Measurements from ENCODE around the gene MPHOSPH10.
"Not testable (repeated sequence)": the region's sequence is repeated elsewhere in the genome, so short reads cannot be mapped to it uniquely, and the experiment has no call there.

The MPHOSPH10 gene

GRCh38 chr2:71101656-71102055 is 28.8 kb upstream of the MPHOSPH10 start:
- Histone ChIP-seq H3K4me3 (ENCODE audit: low read length) (no peak overlapping the region), H3K9me3 (replicated peaks; ENCODE audit: low read length) (no peaks in the 10 kb centered on the region), H3K4me1 (ENCODE audit: control insufficient read depth, insufficient read depth, low read length) (peaks cover 9% of the 10 kb centered on the region), H3K27me3 (ENCODE audit: control insufficient read depth, insufficient read depth, low read length) (no peaks in the 10 kb centered on the region), H3K4me2 (ENCODE audit: low read length) (no peak overlapping the region), H3K9ac (ENCODE audit: low read depth, low read length) (no peak overlapping the region), H3K36me3 (ENCODE audit: insufficient read depth, low read length) (no peaks in the 10 kb centered on the region)

DNA sequence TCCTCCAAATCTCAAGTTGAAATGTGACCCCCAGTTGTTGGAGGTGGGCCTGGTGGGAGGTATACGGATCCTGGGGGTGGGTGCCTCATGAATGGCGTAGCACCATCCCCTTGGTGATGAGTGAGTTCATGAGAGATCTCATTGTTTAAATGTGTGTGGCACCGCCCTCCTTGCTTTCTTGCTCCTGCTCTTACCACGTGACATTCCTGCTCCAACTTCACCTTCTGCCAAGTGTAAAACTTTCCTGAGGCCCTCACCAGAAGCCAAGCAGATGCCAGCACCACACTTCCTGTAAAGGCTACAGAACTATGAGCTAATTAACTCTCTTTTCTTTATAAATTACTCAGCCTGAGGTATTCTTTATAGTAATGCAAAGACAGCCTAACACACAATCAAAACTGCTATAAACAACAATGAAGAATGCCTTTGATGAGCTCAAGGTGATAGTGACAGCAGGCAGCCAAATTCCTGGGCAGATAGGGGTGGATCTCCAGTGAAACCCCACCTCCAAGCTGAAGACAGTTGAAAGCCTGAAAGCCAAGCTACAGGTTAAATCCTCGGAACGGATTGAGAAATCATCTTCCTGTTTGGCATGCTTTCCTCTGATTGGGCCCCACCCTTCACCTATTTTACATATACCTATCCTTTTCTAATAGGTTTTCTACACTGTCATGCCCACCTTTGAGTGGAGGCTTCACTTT is 27.3 kb upstream of the MPHOSPH10 start:
- H3K9ac ChIP-seq (ENCODE audit: low read depth, low read length) = no peak overlapping the region
- peaks cover 9% of the 10 kb centered on the region for H3K4me1 ChIP-seq (ENCODE audit: control insufficient read depth, insufficient read depth, low read length)
- H3K4me3 ChIP-seq (ENCODE audit: low read length) = no peak overlapping the region
- no peak overlapping the region for H3K4me2 ChIP-seq (ENCODE audit: low read length)
- H3K27me3 ChIP-seq (ENCODE audit: control insufficient read depth, insufficient read depth, low read length) = no peaks in the 10 kb centered on the region
- H3K9me3 ChIP-seq (replicated peaks; ENCODE audit: low read length) = no peaks in the 10 kb centered on the region
- no peaks in the 10 kb centered on the region for H3K36me3 ChIP-seq (ENCODE audit: insufficient read depth, low read length)

DNA sequence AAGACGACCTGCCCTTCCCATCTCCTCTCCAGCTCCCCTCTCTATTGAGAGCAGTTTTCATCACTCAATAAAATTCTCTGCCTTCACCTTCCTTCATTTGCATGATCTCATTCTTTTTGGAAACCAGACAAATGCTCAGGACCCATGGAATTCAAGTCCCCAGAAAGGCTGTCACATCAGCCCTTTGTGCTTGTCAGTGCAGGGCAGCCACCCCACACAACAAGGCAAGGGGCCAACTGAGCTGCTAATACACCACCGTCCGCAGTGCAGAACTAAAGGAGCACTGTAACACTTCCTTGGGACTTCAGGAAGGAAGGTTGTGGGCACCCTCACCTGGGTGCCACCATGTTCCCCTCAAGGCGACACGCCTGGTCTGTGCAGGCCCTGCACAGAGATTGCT is 26.6 kb upstream of the MPHOSPH10 start:
- H3K4me1 ChIP-seq (ENCODE audit: control insufficient read depth, insufficient read depth, low read length) = peaks cover 9% of the 10 kb centered on the region
- no peaks in the 10 kb centered on the region for H3K9me3 ChIP-seq (replicated peaks; ENCODE audit: low read length)
- no peak overlapping the region for H3K9ac ChIP-seq (ENCODE audit: low read depth, low read length)
- no peaks in the 10 kb centered on the region for H3K36me3 ChIP-seq (ENCODE audit: insufficient read depth, low read length)
- H3K4me3 ChIP-seq (ENCODE audit: low read length) = no peak overlapping the region
- no peak overlapping the region for H3K4me2 ChIP-seq (ENCODE audit: low read length)
- H3K27me3 ChIP-seq (ENCODE audit: control insufficient read depth, insufficient read depth, low read length) = no peaks in the 10 kb centered on the region

GRCh38 chr2:71106463-71106862 is 24.0 kb upstream of the MPHOSPH10 start:
- not testable (repeated sequence) for H3K27me3 ChIP-seq (ENCODE audit: control insufficient read depth, insufficient read depth, low read length)

GRCh38 chr2:71108091-71108490 is 22.3 kb upstream of the MPHOSPH10 start:
- H3K27me3 ChIP-seq (ENCODE audit: control insufficient read depth, insufficient read depth, low read length) = no peaks in the 10 kb centered on the region
- H3K9me3 ChIP-seq (replicated peaks; ENCODE audit: low read length) = no peaks in the 10 kb centered on the region
- H3K9ac ChIP-seq (ENCODE audit: low read depth, low read length) = no peak overlapping the region
- no peaks in the 10 kb centered on the region for H3K4me1 ChIP-seq (ENCODE audit: control insufficient read depth, insufficient read depth, low read length)
- no peaks in the 10 kb centered on the region for H3K36me3 ChIP-seq (ENCODE audit: insufficient read depth, low read length)
- H3K4me3 ChIP-seq (ENCODE audit: low read length) = no peak overlapping the region
- H3K4me2 ChIP-seq (ENCODE audit: low read length) = no peak overlapping the region

More at GRCh38 chr2:71106463-71106862, 24.0 kb upstream of the MPHOSPH10 start:
- H3K9me3 ChIP-seq (replicated peaks; ENCODE audit: low read length); H3K36me3 ChIP-seq (ENCODE audit: insufficient read depth, low read length); H3K9ac ChIP-seq (ENCODE audit: low read depth, low read length); H3K4me1 ChIP-seq (ENCODE audit: control insufficient read depth, insufficient read depth, low read length); H3K4me3 ChIP-seq (ENCODE audit: low read length); H3K4me2 ChIP-seq (ENCODE audit: low read length): not testable (repeated sequence)

DNA sequence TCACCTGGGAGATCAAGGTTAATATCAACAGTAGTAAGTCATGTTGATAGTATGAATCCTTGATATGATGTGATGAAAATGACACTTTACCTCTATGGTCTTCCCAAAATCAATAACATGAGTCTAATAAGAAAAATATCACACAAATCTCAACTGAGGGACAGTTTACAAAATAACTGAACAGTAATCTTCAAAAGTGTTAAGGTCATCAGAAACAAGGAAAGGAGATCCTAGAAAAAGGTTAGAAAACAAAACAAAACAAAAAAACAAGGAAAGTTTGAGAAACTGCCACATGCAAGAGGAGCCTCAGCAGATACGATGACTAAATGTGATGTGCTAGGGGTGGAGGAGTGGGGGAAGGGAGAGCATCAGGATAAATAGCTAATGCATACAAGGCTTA is 16.6 kb upstream of the MPHOSPH10 start:
- Histone ChIP-seq H3K4me1 (ENCODE audit: control insufficient read depth, insufficient read depth, low read length) (no peaks in the 10 kb centered on the region), H3K27me3 (ENCODE audit: control insufficient read depth, insufficient read depth, low read length) (no peaks in the 10 kb centered on the region), H3K36me3 (ENCODE audit: insufficient read depth, low read length) (peaks cover 7% of the 10 kb centered on the region), H3K9ac (ENCODE audit: low read depth, low read length) (no peak overlapping the region), H3K4me3 (ENCODE audit: low read length) (no peak overlapping the region), H3K4me2 (ENCODE audit: low read length) (no peak overlapping the region), H3K9me3 (replicated peaks; ENCODE audit: low read length) (no peaks in the 10 kb centered on the region)

DNA sequence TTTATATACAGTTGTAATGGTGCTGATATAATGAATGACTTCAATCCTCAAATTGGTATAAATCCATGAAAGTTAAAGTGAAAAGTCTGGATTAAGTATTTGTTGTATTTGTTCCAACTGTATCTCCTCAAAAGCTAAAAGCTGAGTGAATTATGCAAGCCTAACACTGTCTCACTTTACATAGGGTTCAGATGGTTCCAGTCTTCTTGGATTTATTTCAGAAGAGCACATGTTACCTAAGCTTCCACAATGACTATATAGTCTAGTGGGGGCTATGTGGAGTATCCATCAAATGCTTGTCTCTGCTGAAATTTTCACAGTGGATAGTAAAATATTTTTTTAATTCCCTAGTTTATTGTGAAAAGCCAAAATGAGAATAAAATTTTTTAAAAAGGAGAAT is 13.4 kb upstream of the MPHOSPH10 start:
- Histone ChIP-seq H3K4me3 (ENCODE audit: low read length) (no peak overlapping the region), H3K4me1 (ENCODE audit: control insufficient read depth, insufficient read depth, low read length) (no peaks in the 10 kb centered on the region), H3K9ac (ENCODE audit: low read depth, low read length) (no peak overlapping the region), H3K36me3 (ENCODE audit: insufficient read depth, low read length) (peaks cover 12% of the 10 kb centered on the region), H3K4me2 (ENCODE audit: low read length) (no peak overlapping the region), H3K9me3 (replicated peaks; ENCODE audit: low read length) (no peaks in the 10 kb centered on the region), H3K27me3 (ENCODE audit: control insufficient read depth, insufficient read depth, low read length) (no peaks in the 10 kb centered on the region)

DNA sequence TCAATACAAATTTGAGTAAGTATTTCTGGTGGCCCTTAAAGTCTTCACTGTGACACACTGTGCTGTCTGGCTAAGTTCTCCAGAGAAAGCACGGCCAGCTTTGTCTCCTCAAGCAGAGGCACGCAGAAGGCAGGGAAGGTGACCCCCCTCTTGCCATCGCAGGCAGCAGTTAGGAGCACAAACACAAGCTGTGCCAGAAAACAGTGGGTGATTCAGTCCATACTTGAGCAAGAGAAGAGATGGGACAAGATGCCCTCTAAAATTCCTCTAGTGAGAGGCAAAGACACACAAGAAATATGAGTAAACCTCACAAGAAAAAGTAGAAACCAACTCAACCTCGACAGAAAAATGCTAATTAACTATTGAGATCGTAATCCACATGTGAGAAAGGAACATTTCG is 10.2 kb upstream of the MPHOSPH10 start:
- Histone ChIP-seq H3K4me2 (ENCODE audit: low read length) (no peak overlapping the region), H3K4me1 (ENCODE audit: control insufficient read depth, insufficient read depth, low read length) (peaks cover 6% of the 10 kb centered on the region), H3K9ac (ENCODE audit: low read depth, low read length) (no peak overlapping the region), H3K4me3 (ENCODE audit: low read length) (no peak overlapping the region), H3K9me3 (replicated peaks; ENCODE audit: low read length) (no peaks in the 10 kb centered on the region), H3K36me3 (ENCODE audit: insufficient read depth, low read length) (peaks cover 12% of the 10 kb centered on the region), H3K27me3 (ENCODE audit: control insufficient read depth, insufficient read depth, low read length) (no peaks in the 10 kb centered on the region)

DNA sequence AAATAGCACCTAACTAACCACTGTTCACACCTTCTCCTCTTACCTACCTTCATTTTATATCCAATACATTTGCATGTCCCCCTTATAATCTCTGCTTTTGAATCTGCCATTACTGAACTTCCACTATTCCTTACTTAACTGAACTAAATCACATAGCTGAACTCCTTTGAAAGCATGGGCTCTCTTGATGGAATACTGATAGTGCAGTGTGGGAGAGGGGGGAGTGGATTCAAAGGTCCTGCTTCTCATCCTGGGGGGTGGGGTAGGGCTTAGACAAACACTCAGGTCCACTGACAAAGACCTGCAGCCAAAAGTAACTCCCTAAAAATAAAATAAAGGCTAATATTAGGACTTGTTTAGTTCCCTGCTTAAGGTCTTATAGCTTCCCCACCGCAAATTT is 9.0 kb upstream of the MPHOSPH10 start:
- Histone ChIP-seq H3K27me3 (ENCODE audit: control insufficient read depth, insufficient read depth, low read length) (no peaks in the 10 kb centered on the region), H3K9ac (ENCODE audit: low read depth, low read length) (no peak overlapping the region), H3K9me3 (replicated peaks; ENCODE audit: low read length) (no peaks in the 10 kb centered on the region), H3K4me1 (ENCODE audit: control insufficient read depth, insufficient read depth, low read length) (peaks cover 6% of the 10 kb centered on the region), H3K36me3 (ENCODE audit: insufficient read depth, low read length) (peaks cover 9% of the 10 kb centered on the region), H3K4me2 (ENCODE audit: low read length) (no peak overlapping the region), H3K4me3 (ENCODE audit: low read length) (no peak overlapping the region)

DNA sequence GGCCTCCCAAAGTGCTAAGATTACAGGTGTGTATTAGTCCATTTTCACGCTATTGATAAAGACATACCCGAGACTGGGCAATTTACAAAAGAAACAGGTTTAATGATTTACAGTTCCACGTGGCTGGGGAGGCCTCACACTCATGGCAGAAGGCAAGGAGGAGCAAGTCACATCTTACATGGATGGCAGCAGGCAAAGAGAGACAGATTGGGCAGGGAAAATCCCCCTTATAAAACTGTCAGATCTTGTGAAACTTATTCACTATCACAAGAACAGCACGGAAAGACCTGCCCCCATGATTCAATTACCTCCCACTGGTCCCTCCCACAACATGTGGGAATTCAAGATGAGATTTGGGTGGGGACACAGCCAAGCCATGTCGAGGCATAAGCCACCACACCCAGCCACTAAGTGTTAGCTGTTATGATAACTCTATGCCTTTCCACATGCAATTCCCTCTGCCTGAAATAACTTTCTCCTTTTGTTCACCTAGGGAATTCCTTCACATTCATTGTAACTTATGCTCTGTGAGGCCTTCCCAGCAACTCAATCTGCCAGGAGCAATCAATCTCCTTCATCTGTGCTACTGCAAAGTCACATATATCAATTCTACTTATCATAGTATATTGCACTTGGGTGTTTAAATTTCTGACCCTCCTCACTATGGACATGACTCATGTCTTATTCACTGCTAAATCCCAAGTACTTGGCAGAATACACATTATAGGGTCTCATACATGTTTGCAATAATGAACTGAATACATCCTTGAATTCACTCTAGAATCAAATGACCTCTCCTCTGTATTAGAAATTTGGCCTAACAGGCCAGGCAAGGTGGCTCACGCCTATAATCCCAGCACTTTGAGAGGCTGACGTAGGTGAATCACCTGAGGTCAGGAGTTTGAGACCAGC is 7.8 kb upstream of the MPHOSPH10 start:
- H3K36me3 ChIP-seq (ENCODE audit: insufficient read depth, low read length) = peaks cover 9% of the 10 kb centered on the region
- H3K9me3 ChIP-seq (replicated peaks; ENCODE audit: low read length) = no peaks in the 10 kb centered on the region
- H3K4me3 ChIP-seq (ENCODE audit: low read length) = no peak overlapping the region
- no peaks in the 10 kb centered on the region for H3K27me3 ChIP-seq (ENCODE audit: control insufficient read depth, insufficient read depth, low read length)
- H3K4me2 ChIP-seq (ENCODE audit: low read length) = no peak overlapping the region
- no peak overlapping the region for H3K9ac ChIP-seq (ENCODE audit: low read depth, low read length)
- peaks cover 6% of the 10 kb centered on the region for H3K4me1 ChIP-seq (ENCODE audit: control insufficient read depth, insufficient read depth, low read length)

- H3K9ac ChIP-seq (ENCODE audit: low read depth, low read length) = no peak overlapping the region
- H3K4me2 ChIP-seq (ENCODE audit: low read length) = no peak overlapping the region
- H3K9me3 ChIP-seq (replicated peaks; ENCODE audit: low read length) = no peaks in the 10 kb centered on the region
- no peaks in the 10 kb centered on the region for H3K36me3 ChIP-seq (ENCODE audit: insufficient read depth, low read length)
- H3K4me3 ChIP-seq (ENCODE audit: low read length) = no peak overlapping the region
- peaks cover 10% of the 10 kb centered on the region for H3K4me1 ChIP-seq (ENCODE audit: control insufficient read depth, insufficient read depth, low read length)
- H3K27me3 ChIP-seq (ENCODE audit: control insufficient read depth, insufficient read depth, low read length) = no peaks in the 10 kb centered on the region
These were observed 4.7 kb upstream of the MPHOSPH10 start for GRCh38 chr2:71125506-71126294.

All from skeletal muscle satellite cell (primary cell).